ENCODE measurements around the gene ATP5PB. TPM values are rescaled to one million over a fixed set of nuclear protein-coding genes. Genes with fewer than 3 reads are reported as not detected.

ATP5PB gene
- total RNA-seq, 1 donor from 2014 or later: 157 TPM

GRCh38 chr1:111483876-111484275 lies 34.6 kb downstream of the ATP5PB start:
- ATAC-seq (no peak), DNase-seq (no peak)
- TF ChIP-seq CTCF (IDR thresholded peaks at IDR 0.05): no peak
- no peaks in the 10 kb centered on the region for H3K36me3 ChIP-seq
- H3K4me1 ChIP-seq: peaks cover 18% of the 10 kb centered on the region
- no peak overlapping the region for H3K27ac ChIP-seq
- H3K9me3 ChIP-seq: no peaks in the 10 kb centered on the region
- no peaks in the 10 kb centered on the region for H3K27me3 ChIP-seq (ENCODE audit: low read depth)
- intact Hi-C loops (cut with DNase I): loop anchor here (10.0 kb wide), 1 partner anchor 281 kb away; no protein-coding TSS in a partner anchor
- no peak overlapping the region for H3K4me3 ChIP-seq

DNA sequence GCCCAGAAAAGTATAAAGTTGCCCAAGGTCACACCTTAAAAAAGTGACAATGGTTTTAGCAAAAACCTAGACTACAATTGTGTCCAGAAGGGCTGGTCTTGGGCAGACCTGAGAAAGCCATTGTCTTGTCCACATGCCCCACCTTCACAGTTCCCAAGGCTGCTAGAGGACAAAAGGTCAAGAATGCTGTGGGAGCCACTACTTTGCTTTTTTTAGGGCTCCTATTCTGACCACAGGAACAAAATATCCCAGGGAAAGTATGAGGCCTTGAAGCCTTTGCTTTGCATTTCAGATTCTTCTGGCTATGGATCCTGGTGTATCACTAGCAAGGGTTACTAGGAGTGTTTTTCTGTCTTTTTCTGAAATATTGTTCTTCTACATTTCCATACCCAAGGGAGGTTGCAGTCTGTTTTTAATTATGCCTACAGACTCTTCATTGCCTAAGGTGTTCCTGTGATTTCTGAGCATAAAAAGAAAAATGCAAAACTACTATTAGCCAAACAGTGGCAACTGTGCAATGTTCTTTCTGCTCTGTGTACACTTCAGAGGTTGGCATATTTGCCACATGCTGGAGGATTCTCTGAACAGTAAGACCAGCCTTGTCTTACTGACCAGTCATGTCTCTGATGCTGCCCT lies 35.2 kb downstream of the ATP5PB start:
- Histone ChIP-seq H3K36me3 (no peaks in the 10 kb centered on the region), H3K27ac (no peak overlapping the region), H3K4me1 (peaks cover 18% of the 10 kb centered on the region), H3K9me3 (no peaks in the 10 kb centered on the region), H3K4me3 (no peak overlapping the region), H3K27me3 (ENCODE audit: low read depth) (no peaks in the 10 kb centered on the region)
- no peak for ATAC-seq
- intact Hi-C loops (cut with DNase I): loop anchor here (10.0 kb wide), 1 partner anchor 280 kb away; no protein-coding TSS in a partner anchor
- DNase-seq: no peak
- TF ChIP-seq CTCF (IDR thresholded peaks at IDR 0.05): no peak

DNA sequence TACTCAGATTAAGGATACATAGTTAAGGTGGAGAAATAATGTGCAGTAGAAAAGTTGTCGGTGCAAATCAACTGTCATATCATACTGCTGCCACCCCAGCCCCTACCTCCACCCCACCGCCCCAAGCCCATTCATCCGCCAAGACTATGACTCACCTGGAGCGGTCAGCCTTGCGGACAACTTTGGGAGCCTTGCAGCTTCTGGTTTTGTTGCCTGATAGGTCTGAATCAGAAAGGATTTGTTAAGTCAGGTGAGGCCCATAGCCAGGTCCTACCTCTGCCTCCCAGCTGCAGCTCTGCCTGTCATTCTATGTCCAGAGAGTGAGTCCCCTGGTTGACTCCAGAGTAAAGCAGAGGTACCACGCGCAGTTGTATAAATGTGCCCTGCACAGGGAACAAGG lies 37.2 kb downstream of the ATP5PB start:
- H3K4me1 ChIP-seq: peaks cover 21% of the 10 kb centered on the region
- no peak for ATAC-seq
- no peak overlapping the region for H3K27ac ChIP-seq
- H3K27me3 ChIP-seq (ENCODE audit: low read depth): no peaks in the 10 kb centered on the region
- no peaks in the 10 kb centered on the region for H3K36me3 ChIP-seq
- intact Hi-C loops (cut with DNase I): loop anchor here (10.0 kb wide), 1 partner anchor 278 kb away; no protein-coding TSS in a partner anchor
- no peak overlapping the region for H3K4me3 ChIP-seq
- DNase-seq: no peak
- TF ChIP-seq CTCF (IDR thresholded peaks at IDR 0.05): no peak
- H3K9me3 ChIP-seq: no peaks in the 10 kb centered on the region

DNA sequence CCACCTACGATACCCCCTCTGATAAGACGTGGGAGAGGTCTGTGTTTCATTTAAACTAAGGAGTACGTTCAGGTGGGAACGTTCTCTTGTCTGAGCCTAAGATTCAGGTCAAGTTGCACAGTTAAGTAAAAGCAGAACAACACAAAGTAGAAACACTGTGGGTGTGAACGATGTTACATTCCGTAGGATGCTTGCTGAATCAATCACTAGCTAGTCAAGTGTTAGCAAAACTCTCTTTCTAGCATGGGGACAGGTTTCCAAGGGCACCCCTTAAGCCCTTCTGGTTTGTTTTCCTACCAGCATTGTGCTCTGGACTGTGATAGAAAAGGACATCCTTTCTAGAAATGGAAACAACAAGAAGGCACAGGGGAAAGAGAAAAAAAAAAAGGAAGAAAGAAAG lies 37.9 kb downstream of the ATP5PB start:
- Histone ChIP-seq H3K4me1 (peaks cover 16% of the 10 kb centered on the region), H3K4me3 (no peak overlapping the region), H3K9me3 (no peaks in the 10 kb centered on the region), H3K27ac (no peak overlapping the region), H3K27me3 (ENCODE audit: low read depth) (no peaks in the 10 kb centered on the region), H3K36me3 (no peaks in the 10 kb centered on the region)
- DNase-seq: no peak
- no peak for TF ChIP-seq CTCF (IDR thresholded peaks at IDR 0.05)
- intact Hi-C loops (cut with DNase I): loop anchor here (10.0 kb wide), 1 partner anchor 278 kb away; no protein-coding TSS in a partner anchor
- no peak for ATAC-seq

DNA sequence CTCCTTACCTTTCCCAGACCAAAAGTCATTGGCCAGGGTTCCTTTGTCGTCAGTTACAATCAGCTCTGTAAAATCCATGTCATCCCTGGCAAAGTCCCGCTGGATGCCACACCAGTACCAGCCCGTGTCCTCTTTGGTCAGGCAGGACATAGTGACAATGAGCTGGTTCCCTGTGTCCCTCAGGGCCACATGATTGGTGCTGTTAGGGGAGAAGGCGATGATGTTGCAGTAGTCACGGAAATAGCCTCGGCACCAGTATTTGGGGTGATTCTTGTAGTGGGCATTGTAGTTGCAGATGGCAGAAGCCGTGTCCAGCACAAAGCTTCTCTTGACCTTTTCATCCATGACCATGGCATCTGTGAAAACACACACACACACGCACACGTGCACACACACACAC lies 39.4 kb downstream of the ATP5PB start:
- ATAC-seq (no peak), DNase-seq (no peak)
- intact Hi-C loops (cut with DNase I): loop anchor here (10.0 kb wide), 1 partner anchor 276 kb away; no protein-coding TSS in a partner anchor
- no peak for TF ChIP-seq CTCF (IDR thresholded peaks at IDR 0.05)
- no peak overlapping the region for H3K27ac ChIP-seq
- no peaks in the 10 kb centered on the region for H3K9me3 ChIP-seq
- no peaks in the 10 kb centered on the region for H3K27me3 ChIP-seq (ENCODE audit: low read depth)
- peaks cover 16% of the 10 kb centered on the region for H3K4me1 ChIP-seq
- no peak overlapping the region for H3K4me3 ChIP-seq
- no peaks in the 10 kb centered on the region for H3K36me3 ChIP-seq

Data from lower lobe of right lung (tissue), 2 donors.